HG02610 (cell line): ENCODE data around the gene PFDN6.
"Not testable (repeated sequence)": the region's sequence is repeated elsewhere in the genome, so short reads cannot be mapped to it uniquely, and the experiment has no call there.

ENCODE experiments used
- ATAC-seq: cut with Tn5 transposase; IDR thresholded peaks from one replicate; pipeline ENCODE4 v1.9.1; 2021; ENCODE audit warnings: mild to moderate bottlenecking, moderate library complexity; ENCODE audit not compliant: unreplicated experiment

The PFDN6 gene

DNA sequence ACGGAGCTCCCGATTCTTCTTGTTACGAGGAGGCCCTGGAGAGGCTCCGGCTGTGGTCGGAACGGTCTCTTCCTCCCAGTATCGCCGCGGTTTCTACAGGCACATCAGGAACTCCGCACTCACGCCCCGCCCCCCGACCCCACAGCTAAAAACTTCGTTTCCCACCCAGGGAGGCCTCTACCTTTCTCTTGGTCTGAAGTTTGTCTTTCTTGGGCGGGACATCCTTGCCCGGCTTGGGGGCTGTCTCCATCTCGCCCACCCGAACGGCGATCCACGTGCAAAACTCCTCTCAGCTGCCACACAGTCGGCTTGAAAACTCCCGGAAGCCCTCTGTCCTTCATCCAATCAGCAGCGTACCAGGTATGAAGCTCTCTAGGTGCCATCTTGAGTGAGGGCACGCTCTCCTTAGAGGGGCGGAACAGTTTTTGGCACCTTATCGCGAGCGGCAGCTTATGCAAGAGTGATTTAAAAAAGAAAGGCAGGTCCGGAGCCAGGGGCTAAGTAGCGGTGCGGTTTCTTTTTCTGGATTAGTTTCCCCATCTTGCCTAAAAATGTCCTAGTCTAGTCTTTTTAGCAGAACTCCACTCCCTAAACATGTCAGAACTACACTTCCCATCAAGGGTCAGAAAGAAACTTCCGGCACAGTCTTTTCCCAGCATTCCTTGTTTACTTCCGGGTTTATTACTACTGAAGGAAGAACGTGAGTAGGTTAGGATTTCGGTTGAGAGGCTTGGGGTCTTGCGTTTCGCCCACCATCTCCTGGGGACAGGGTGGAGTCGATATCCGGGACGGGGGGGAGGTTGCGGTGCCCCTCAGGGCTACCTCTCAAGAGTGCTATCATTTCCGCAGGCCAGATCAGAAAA lies at the start of gene PFDN6, which contains the start of gene WDR46:
Gene PFDN6, plus strand, starts transcription at position 681 of the 863 bp plus-strand sequence. CDS start 256 bp downstream, outside the sequence.
Gene WDR46, minus strand, starts transcription at position 319 of the 863 bp plus-strand sequence. Its CDS starts 69 bp downstream, at position 250.
- ATAC-seq, result peak; percentile 83

DNA sequence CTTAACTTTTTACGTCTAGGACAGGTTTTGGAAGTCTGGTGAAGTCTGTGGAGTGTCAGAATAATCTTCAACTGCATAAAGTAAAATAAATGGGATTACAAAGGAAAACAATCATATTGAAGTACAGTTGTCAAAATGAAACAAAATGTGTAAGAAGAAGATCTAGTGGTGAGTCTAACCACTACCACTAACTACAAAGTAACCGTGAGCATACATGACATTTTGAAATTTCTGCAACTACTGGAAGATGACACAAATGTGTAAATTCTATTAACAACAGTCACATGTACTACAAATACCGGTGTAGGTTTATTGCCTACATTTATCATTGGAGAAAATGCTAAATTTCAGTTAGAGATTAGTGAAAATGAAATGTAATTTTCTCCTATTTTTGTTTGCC lies 47.4 kb upstream of the PFDN6 start:
- ATAC-seq, result no peak

DNA sequence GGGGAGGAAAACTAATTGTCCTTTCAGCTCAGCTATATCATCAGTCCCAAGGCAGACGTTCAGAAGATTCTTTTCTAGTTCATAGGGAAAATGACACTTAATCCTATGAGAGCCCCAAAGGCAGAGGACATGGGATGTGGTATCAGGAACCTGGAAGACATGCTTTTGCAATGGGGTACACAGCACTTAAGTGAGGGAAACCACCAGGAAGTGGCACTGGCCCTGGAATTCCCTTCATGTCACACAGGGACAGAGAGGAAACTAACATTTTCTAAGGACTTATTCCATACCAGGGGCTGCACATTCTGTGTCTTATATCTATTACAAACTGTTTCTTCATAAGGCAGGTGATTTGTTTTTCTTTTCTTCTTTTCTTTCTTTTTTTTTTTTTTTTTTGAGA lies 45.9 kb upstream of the PFDN6 start:
- no peak for ATAC-seq

DNA sequence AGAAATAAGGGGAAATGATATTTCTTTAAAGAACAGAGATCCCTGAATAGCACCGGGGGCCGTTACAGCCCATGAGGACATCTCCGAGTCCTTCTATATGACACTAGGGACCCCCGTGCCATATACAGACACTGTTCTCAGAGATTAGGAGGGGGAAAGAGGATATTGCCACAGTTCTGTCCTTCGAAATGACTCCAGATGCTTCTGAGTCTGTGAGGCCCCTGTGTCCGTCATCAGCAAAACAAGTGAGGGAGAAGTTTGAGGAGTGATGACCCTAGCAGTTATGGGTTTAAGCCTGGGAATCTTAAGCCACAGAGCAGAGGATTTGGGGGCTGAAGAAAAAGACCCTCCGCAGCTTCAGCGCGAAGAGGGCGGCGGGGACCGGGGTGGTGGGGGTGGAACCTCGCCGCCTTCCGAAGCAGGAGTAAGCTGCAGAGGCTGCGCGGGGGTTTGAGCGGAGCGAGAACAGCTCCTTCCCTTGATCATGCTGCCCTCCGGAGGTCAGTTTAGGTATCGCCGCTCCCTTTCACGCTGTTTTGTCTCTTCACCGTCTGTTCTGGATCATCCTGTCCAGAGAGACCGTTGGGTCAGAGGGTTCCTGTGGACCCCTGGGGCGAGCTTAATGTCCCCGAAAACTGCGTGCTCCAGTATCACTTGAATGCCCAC lies 41.3 kb upstream of the PFDN6 start:
- no peak for ATAC-seq

DNA sequence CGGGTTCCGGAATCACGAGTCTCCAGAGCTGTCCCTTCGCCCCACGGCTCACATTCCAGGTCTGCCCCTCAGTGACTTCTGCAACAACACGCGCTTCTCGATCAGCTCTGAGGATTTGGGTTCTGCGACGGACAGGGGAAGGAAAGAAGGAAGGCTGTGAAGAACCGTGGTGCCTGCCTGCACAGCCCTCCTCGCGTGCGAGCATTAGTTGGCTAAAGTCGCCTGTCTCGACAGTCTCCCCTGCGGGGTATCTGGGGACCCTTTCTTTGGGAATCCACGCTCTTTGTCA lies 40.8 kb upstream of the PFDN6 start:
- no peak for ATAC-seq

DNA sequence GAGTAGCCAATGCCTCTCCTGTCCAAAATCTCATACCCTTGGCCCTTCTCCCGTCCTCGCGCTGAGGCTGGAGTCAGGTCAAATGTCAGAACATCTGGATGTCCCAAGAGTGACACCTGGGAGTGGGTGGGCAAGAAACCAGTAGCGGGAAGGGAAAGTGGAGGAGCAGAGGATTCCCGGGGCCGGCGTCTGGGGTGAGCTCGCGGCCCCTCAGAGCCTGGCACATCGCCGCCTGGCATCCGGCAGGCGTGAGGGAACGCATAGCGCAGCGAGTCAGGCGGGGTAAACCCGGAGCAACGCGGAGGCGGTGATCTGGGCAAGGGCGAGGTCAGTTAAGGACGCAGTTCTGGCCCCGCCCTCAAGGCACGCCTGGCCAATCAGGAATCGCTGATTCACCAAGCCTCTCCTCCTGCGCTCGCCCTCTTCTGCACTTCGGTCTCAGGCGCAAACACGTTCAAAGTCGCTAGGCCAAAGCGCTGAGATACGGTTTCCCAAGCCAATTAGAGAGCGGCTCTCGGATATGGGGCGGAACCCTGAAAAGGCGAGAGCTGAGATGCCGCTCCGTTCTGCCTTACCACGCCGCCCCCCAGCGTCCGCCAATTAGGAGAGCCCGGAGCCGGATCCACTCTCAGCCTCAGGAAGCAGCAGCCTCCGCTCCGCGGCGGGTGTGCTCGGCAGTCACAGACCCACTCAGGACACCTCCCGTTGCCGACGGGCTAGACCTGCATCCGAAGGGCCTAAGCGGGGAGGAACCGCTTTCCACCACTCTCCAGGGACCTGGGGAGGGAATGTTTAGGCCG lies 40.3 kb upstream of the PFDN6 start:
- peak; percentile 89 for ATAC-seq

DNA sequence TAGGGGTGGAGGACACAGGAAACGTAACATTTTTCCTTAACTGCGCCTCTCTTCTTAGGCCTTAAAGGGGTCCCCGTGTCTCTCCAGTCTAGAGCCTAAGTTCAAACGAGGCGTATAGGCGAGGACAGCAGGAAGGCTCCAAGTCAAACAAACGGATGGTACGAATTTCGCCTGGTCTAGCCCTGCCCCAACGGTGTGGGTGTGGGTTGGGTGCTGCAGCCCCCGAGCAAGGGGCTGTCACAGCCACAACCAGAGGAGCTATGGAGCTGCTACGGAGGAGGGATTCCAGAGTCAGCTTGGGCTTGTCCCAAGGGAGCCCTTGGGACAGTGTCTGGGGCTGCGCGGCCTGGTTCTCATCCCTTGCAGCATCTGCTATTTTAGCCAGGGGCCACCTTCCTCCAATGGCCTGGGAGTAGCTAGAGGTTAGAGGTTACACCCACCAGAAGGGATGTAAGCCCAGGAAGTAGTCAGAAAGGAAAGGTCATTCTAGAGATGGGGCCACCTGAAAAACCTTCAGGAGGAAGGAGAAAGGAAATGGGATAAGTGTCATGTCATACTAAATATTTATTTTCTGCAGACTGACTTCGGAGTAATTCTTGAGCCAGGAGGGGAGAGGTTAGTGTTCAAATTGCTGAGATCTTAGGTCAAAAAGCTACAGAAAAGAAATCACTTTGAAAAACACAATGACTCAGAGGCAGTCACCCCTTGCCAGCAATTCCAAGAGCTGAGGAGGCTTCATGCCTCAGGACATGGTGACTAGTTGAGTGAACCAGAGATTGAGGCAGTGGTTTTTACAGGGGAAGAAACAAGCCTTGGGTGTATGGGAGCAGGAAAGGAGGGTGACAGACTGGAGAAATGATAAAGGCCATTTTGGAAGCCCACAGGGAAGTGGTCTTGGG lies 39.4 kb upstream of the PFDN6 start:
- ATAC-seq, result no peak

DNA sequence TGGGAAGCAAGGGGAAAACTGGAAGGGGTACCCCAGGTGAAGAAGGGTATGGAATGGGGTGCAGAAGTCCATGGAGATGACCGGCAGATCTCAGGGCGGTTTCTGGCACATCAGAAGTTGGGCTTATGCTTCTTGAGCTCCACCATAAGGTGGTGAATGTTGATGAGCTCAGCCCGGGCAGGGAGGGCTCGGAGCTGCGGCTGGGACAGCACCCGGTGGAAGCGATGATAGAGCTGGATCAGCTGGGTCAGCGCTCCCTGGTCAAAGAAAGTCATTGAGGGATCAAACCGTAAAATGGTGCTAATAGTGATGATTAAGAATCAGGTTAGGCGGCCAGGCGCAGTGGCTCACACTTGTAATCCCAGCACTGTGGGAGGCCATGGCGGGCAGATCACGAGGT lies 38.7 kb upstream of the PFDN6 start:
- no peak for ATAC-seq

DNA sequence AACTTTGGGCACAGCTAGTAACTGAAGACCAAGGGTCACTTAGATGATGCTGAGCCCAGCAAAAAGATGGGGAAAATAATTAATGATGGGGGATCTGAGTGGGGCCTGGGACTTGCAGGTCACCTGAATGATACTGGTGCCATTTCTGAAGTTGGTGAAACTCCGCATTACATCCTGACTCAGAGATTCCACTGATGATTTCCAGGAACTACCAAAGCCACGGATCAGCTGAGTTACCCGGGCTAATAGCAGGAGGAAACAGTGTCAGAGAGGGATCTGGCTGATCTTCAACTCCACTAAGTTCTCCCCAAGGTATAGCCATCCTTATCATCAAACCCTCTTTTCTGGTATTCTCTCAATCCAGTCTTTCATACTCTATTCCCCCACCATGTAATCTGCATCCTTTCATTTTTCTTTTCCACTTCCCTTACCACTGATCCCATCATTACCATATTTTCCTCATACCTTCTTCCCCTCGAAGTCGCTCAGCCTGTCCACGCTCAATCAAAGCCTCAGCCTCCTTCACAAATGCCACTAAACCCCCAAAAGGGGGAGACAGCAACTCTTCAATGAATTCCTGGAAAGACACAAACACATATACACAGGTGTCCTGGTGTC lies 37.9 kb upstream of the PFDN6 start:
- ATAC-seq, result no peak

DNA sequence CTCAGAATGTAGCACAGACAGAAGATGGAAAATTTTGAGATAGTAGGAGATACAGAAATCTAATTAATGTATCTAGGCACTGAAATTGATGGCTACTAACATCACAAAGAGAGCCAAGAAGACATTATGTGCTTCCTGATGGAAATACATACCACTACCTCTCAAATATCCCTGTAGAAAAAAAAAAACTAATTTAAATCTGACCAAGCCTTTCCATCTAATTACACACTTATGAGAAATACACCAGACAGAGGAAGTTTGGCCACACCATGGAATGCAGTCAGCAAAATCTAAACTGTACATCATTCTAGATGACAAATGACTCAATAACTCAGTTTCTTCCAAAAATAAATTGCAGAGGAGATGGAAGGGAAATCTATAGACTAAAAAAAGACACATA lies 36.6 kb upstream of the PFDN6 start:
- no peak for ATAC-seq

DNA sequence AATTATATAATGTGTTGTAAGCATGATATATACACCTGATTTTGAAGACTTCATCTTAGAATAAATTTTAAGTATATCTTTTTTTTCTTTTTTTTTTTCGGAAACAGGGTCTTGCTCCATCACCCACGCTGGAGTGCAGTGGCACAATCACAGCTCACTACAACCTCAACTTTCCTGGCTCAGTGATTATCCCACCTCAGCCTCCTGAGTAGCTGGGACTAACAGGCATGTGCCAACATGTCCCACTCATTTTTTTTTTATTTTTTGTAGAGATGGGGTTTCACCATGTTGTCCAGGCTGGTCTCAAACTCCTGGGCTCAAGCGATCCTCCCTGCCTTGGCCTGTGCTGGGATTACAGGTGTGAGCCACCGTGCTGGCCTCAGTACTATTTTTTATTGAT lies 34.8 kb upstream of the PFDN6 start:
- ATAC-seq, result no peak

DNA sequence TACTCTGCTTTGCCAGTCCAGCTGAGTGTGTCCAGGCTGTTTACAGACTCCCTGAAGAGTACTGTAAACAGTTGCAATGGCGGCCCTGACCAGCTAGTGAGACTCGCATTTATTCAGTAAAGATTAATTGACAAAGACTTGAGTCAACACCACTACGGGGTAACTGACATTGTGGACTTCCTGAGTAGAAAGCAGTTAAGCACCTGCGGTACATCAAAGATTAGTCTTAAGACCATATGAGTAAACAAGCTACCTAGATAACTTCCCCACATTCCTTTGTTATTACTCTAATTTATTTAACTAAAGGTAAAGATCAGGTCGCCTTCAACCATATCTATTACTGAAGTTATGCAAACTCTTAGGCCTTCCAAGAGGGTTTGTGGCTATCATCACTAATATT lies 30.4 kb upstream of the PFDN6 start:
- no peak for ATAC-seq

DNA sequence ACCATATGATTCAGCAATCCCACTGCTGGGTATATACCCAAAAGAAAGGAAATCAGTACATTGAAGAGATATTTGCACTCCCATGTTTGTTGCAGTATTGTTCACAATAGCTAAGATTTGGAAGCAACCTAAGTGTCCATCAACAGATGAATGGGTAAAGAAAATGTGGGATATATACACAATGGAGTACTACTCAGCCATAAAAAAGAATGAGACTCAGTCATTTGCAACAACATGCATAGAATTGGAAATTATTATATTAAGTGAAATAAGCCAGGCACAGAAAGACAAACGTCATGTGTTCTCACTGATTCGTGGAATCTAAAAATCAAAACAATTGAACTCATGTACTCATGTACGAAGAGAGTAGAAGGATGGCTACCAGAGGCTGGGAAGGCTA lies 26.9 kb upstream of the PFDN6 start:
- ATAC-seq, result not testable (repeated sequence)

DNA sequence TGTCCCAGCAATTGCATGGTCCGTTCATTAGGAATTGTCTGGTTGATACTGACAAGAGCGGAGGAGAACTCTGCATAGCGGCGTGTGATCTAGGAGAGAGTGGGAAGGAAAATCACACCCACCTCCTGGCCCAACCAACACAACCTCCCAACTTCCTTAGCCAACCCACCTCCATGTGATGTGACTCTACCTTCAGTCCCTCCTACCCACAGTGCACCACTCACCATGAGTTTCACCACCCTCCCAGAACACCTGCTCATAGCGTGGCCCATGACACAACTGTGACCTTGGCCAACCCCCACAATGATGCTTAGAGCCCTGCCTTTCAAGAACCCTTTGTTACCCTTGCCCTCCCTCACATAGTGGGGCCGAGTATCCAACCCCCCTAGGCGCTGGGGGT lies 25.4 kb upstream of the PFDN6 start:
- ATAC-seq, result no peak

DNA sequence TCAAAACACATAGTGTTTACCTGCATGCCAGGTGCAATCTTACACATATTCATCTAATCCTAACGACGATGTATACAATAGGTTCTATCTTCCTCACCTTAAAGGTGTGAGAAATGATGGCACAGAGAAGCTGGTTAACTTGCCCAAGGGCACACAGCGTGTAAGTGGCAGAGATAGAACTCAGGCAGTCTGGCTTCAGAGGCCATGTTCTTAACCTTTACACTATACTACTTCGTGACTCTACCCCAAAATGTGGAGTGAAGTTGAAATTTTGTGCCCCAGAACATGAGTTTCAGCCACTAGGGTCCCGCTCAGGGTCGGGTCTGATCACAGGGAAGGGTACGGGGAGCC lies 18.3 kb upstream of the PFDN6 start:
- no peak for ATAC-seq

DNA sequence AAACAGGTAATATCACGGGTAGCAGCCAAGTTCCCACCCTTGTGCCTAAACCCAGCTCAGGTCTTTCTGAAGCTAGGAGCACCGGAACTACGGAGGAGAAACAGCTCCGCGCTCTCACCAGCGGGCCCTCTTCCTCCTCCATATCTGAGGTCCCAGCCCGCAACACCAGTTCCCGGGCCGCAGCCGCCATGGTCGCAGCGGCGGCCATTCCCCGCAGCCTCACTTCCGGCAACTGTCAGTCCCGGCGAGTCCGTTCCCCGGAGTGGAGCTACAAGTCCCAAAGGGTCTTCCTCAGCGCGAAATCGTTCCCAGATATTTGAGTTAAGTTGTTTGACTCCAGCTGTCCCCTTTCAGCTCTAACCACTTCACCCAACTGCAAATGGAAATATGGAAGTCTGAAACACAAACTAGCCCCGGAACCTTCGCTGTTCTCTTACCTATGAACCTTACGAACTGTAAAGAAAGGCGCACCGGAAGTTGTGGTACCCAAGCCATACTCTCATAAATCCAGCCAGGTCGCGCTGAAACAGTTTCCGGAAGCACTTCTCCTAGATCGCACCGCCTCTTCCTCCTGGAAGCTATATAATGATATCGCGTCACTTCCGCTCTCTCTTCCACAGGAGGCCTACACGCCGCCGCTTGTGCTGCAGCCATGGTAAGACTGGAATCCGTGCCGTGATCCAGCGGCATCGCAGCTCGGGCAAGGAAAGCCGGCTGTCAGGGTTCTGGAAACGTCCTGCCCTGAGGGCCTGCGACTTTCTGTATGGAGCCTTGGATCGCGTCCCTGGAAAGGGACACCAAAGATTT lies 17.7 kb upstream of the PFDN6 start, which contains the start of the genes RPS18 and VPS52:
Gene RPS18, plus strand, starts transcription at position 608 of the 807 bp plus-strand sequence. Its CDS starts 45 bp downstream, at position 653.
Gene VPS52, minus strand, starts transcription at position 409 of the 807 bp plus-strand sequence. Its CDS starts 201 bp downstream, at position 208.
- peak; percentile 83 for ATAC-seq

DNA sequence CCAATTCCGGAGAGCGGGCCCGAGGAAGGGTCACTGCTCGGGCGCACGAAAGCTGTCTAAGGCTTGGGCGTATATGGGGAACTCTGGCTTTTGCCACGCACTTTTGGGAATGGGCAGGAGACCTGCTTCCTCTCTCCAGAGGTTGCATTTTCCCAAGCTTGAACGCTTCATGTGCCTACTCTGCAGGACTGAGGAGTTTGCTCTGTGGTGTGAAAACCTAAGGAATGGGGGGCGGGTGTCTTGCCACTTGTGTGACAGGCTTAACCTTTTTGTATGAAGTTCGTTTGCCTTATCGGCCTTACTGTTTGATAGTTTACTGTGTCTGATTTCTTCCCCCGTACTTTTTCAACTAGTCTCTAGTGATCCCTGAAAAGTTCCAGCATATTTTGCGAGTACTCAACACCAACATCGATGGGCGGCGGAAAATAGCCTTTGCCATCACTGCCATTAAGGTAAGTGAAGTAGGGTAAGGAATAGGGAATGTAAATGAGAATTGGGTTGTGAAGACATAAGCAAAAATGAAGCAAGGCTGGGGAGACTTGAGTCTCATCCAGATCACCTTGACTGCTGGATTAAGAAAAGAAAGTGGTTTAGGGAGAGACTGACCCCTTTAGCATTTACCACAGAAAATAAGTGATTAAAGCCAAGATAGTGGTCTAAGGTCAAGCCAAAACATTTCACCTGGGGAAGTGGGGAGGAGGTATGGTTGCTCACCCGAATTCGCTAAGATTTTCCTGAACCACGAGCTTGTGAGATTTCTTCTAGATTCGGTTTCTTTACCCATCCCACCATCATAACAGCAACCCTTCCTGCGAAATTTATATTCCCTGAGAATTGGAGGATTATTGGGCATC lies 16.9 kb upstream of the PFDN6 start:
- ATAC-seq, result no peak
